ENCODE data around the gene TUBA1B. TPM values are rescaled to one million over a fixed set of nuclear protein-coding genes. Genes with fewer than 3 reads are reported as not detected.

The TUBA1B gene
- total and polyA plus RNA-seq, 2 of the 8 experiments (the other 6 are each of a cell fraction or from before 2014, with no cell fraction given) = 2,092 to 6,837 TPM

DNA sequence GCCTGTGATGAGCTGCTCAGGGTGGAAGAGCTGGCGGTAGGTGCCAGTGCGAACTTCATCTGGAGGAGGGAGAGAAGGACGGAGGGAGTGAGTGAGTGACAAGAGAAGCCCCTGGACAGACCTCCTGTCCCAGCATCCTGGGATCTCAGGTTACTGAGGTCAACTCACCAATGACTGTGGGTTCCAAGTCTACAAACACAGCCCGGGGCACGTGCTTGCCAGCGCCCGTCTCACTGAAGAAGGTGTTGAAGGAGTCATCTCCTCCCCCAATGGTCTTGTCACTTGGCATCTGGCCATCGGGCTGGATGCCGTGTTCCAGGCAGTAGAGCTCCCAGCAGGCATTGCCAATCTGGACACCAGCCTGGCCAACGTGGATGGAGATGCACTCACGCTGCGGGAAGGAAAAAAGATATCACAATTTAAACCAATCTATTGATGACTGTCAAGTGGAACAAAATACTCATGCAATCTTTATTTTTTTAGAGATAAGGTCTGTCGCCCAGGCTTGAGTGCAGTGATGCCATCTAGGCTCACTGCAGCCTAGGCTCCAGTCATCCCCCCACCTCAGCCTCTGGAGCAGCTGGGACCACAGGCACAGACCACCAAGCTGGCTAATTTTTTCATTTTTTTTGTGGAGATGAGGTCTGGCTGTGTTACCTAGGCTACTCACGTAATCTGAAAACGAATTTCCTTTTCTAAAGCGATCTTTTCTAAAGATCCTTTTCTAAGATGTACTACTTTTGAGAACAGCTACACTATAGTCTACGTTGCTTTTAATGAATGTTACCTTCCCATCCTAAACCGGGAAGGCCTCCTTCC, 1.7 kb downstream of the TUBA1B start:
- POLR2A ChIA-PET (ENCODE audit: partially characterized antibody) = interaction anchor here (0.8 to 8.6 kb wide), 33 partner anchors 9 to 237 kb away, joined by 3 to 132 read pairs (median 17); partner anchors contain the start of genes ARF3, DHH, KMT2D and LMBR1L
- H3K9ac ChIP-seq (replicated peaks in 1 of 4; ENCODE audit: extremely low read depth in 1 of 4, low read depth in 3 of 4, low read length in 3 of 4) = peak overlapping the region in 3 of 4 experiments; percentile 49 to 96 (median 95); a peak in 3 of 7 replicates
- H3K79me2 ChIP-seq (ENCODE audit: control insufficient read depth in 1 of 2, insufficient read depth in 2 of 2, low read length in 2 of 2) = peaks cover 0 to 21% of the 10 kb centered on the region in 2 experiments; a peak in 2 of 4 replicates

More for the DNA sequence above, 1.7 kb downstream of the TUBA1B start:
- no peak for DNase-seq (ENCODE audit: low read depth in 1 of 2, low spot score in 2 of 2)
- H3K4me2 ChIP-seq (ENCODE audit: insufficient read depth in 1 of 2, low read depth in 2 of 2, low read length in 2 of 2) = peak overlapping the region; percentile 74 to 87
- H3K4ac ChIP-seq (replicated peaks; ENCODE audit: insufficient read length, low read depth, low read length) = no peak overlapping the region
- CTCF ChIA-PET (ENCODE audit: partially characterized antibody) = interaction anchor here (0.6 to 3.3 kb wide), 25 partner anchors 9 to 134 kb away, joined by 3 to 18 read pairs (median 5); partner anchors contain the start of gene LMBR1L
- H3K27me3 ChIP-seq (replicated peaks in 1 of 4; ENCODE audit: control insufficient read depth in 3 of 4, extremely low read depth in 1 of 4, insufficient read depth in 3 of 4, low read length in 3 of 4) = no peaks in the 10 kb centered on the region
- H2BK20ac ChIP-seq (ENCODE audit: low read length) = no peak overlapping the region
- 0 out of 2 replicates have a peak overlapping the region, but pooled peaks have one; percentile 56 for H3K18ac ChIP-seq (ENCODE audit: extremely low read depth, low read length)
- H3K4me3 ChIP-seq (ENCODE audit: extremely low read depth in 1 of 4, insufficient read depth in 2 of 4, low read depth in 3 of 4, low read length in 4 of 4) = peak overlapping the region; percentile 91 to 100 (median 94)
- H3K14ac ChIP-seq (ENCODE audit: insufficient read length) = no peak overlapping the region
- H4K20me1 ChIP-seq (replicated peaks in 1 of 2; ENCODE audit: control insufficient read depth in 1 of 2, insufficient read depth in 2 of 2, low read length in 2 of 2) = peaks cover 5 to 16% of the 10 kb centered on the region in 2 experiments
- H2BK5ac ChIP-seq (ENCODE audit: low read depth, low read length) = peak overlapping the region; percentile 27; the same call in 1 of the 2 replicates
- peaks cover 8% of the 10 kb centered on the region for H3K23me2 ChIP-seq (ENCODE audit: low read depth, low read length)
- H2AK5ac ChIP-seq (ENCODE audit: low read depth, low read length) = no peak overlapping the region
- no peak overlapping the region for H2AFZ ChIP-seq (ENCODE audit: low read length)
- no peak for FAIRE-seq
- H3K79me1 ChIP-seq (ENCODE audit: low read depth, low read length) = no peaks in the 10 kb centered on the region
- no peaks in the 10 kb centered on the region for H3K9me3 ChIP-seq (ENCODE audit: insufficient read depth in 2 of 2, low read depth in 1 of 2, low read length in 1 of 2)
- H3K56ac ChIP-seq (replicated peaks; ENCODE audit: insufficient read length, low read depth, low read length) = no peak overlapping the region
- peaks cover 0 to 4% (median 2%) of the 10 kb centered on the region in 4 experiments; a peak in 4 of 7 replicates for H3K4me1 ChIP-seq (replicated peaks in 1 of 4; ENCODE audit: control insufficient read depth in 3 of 4, insufficient read depth in 4 of 4, low read length in 3 of 4)
- H3K36me3 ChIP-seq (ENCODE audit: control insufficient read depth in 2 of 4, insufficient read depth in 4 of 4, low read length in 3 of 4) = peaks cover 17 to 32% (median 21%) of the 10 kb centered on the region in 4 experiments
- no peak for TF ChIP-seq POU5F1 (IDR thresholded peaks at IDR 0.05; ENCODE audit: low read depth, low read length)
- peak; percentile 40 for TF ChIP-seq POLR2AphosphoS5 (IDR thresholded peaks at IDR 0.05; ENCODE audit: low read depth, low read length)
- H3K23ac ChIP-seq (ENCODE audit: insufficient read length) = no peak overlapping the region
- H4K5ac ChIP-seq (ENCODE audit: insufficient read length, low read depth, low read length) = peak overlapping the region; percentile 64
- H3K27ac ChIP-seq (ENCODE audit: low read depth, low read length) = no peak overlapping the region
- 79% methylated on average over 18 of the region's 18 CpGs; no CpG with 5 or more reads in 1 of the 2 experiments for WGBS, 2 experiments (ENCODE audit: extremely low coverage in 1 of 2, insufficient coverage in 1 of 2, insufficient read length in 1 of 2, insufficient replicate concordance in 2 of 2, low coverage in 1 of 2, low lambda C conversion rate in 2 of 2, missing lambda C conversion rate in 1 of 2)
- no peak overlapping the region for H2BK15ac ChIP-seq (ENCODE audit: low read length)
- H2BK120ac ChIP-seq (replicated peaks; ENCODE audit: low read depth, low read length) = no peak overlapping the region
- H4K91ac ChIP-seq (replicated peaks; ENCODE audit: insufficient read length, low read length) = peak overlapping the region; percentile 25
- no peak overlapping the region; the same call in 1 of the 2 replicates for H4K8ac ChIP-seq (ENCODE audit: extremely low read depth, insufficient read depth, low read length)
- no peak overlapping the region for H2BK12ac ChIP-seq (ENCODE audit: low read depth, low read length)
